SU-DHL-6 (cell line): Measurements from ENCODE around the gene CCDC13.

Source experiments
- H2AFZ ChIP-seq: fragments of 200-600 bp; sonication (generic); 2 replicates; pipeline ENCODE4 v1.6.1; 2014; ENCODE audit warnings: low read depth, mild to moderate bottlenecking, moderate library complexity, mixed read lengths, antibody characterized with exemption, low read length; ENCODE audit not compliant: severe bottlenecking
- H3F3A ChIP-seq: fragments of 200-600 bp; shearing (Covaris generic); 2 replicates; pipeline ENCODE4 v1.6.0; 2016; ENCODE audit warnings: antibody characterized with exemption, mild to moderate bottlenecking; ENCODE audit not compliant: insufficient read depth
- H3K27ac ChIP-seq: fragments of 200-600 bp; sonication (generic); 2 replicates; pipeline ENCODE4 v1.5.1; 2016; ENCODE audit warnings: low read depth, mild to moderate bottlenecking, low read length, moderate library complexity, mixed read lengths
- H3K27me3 ChIP-seq: fragments of 200-600 bp; sonication (generic), shearing (Covaris generic); 2 replicates; pipeline ENCODE4 v1.6.0; 2014; ENCODE audit warnings: mild to moderate bottlenecking, low read length
- H3K36me3 ChIP-seq: fragments of 200-600 bp; sonication (generic); 2 replicates; pipeline ENCODE4 v1.6.1; 2014; ENCODE audit warnings: mild to moderate bottlenecking, low read length, mixed read lengths
- H3K4me2 ChIP-seq: fragments of 300-600, 200-600 bp; shearing (Covaris generic), sonication (generic); 2 replicates; pipeline ENCODE4 v1.6.0; 2014; ENCODE audit warnings: low read length, low read depth, mild to moderate bottlenecking; ENCODE audit not compliant: poor library complexity, severe bottlenecking
- H3K4me3 ChIP-seq: fragments of 200-600 bp; sonication (generic); 2 replicates; pipeline ENCODE4 v1.5.1; 2014; ENCODE audit warnings: antibody characterized with exemption, low read length, mild to moderate bottlenecking, mixed read lengths; ENCODE audit not compliant: insufficient read depth, poor library complexity, severe bottlenecking
- H3K79me2 ChIP-seq: fragments of 200-600 bp; sonication (generic); 2 replicates; pipeline ENCODE4 v1.6.1; 2014; ENCODE audit warnings: mild to moderate bottlenecking, low read length, moderate library complexity; ENCODE audit not compliant: insufficient read depth
- H3K9ac ChIP-seq: fragments of 200-600 bp; sonication (generic); 2 replicates; pipeline ENCODE4 v1.7.0; 2014; ENCODE audit warnings: mild to moderate bottlenecking, low read length
- H3K9me2 ChIP-seq: fragments of 200-600 bp; sonication (generic); replicated peaks from 2 replicates; pipeline ENCODE4 v1.6.1; 2014; ENCODE audit warnings: low read length; ENCODE audit not compliant: insufficient read depth
- H3K9me3 ChIP-seq: fragments of 200-600 bp; sonication (generic); 2 replicates; pipeline ENCODE4 v1.6.1; 2014; ENCODE audit warnings: low read length, mixed read lengths; ENCODE audit not compliant: insufficient read depth
- H4K20me1 ChIP-seq: fragments of 200-600 bp; sonication (generic); 2 replicates; pipeline ENCODE4 v1.6.1; 2014; ENCODE audit warnings: low read depth, mild to moderate bottlenecking, antibody characterized with exemption, low read length, moderate library complexity, mixed read lengths
- CTCF ChIP-seq: fragments of 200-600 bp; sonication (generic); IDR thresholded peaks from one replicate; pipeline ENCODE4 v1.5.1; 2017; ENCODE audit warnings: antibody characterized with exemption, mild to moderate bottlenecking, low read length, moderate library complexity; ENCODE audit not compliant: insufficient read depth, poor library complexity, severe bottlenecking
- EZH2phosphoT487 ChIP-seq: fragments of 200-600 bp; sonication (generic), shearing (Covaris generic); conservative IDR thresholded peaks from 2 replicates; pipeline ENCODE4 v1.6.1; 2018; ENCODE audit warnings: mild to moderate bottlenecking, antibody characterized with exemption, low read length, moderate library complexity, mixed read lengths

Gene CCDC13

GRCh38 chr3:42730294-42730693 lies 42.8 kb downstream of the CCDC13 start:
- Histone ChIP-seq H3K27ac (no peak overlapping the region), H3K36me3 (no peaks in the 10 kb centered on the region), H3K4me2 (no peak overlapping the region), H3F3A (no peaks in the 10 kb centered on the region), H3K9me2 (no peaks in the 10 kb centered on the region), H3K9ac (no peak overlapping the region), H3K4me3 (no peak overlapping the region), H2AFZ (no peak overlapping the region), H3K79me2 (no peaks in the 10 kb centered on the region), H3K27me3 (no peaks in the 10 kb centered on the region), H3K9me3 (no peaks in the 10 kb centered on the region), H4K20me1 (no peaks in the 10 kb centered on the region)
- TF ChIP-seq EZH2phosphoT487: no peak
- TF ChIP-seq CTCF: no peak

GRCh38 chr3:42729404-42730145 lies 43.5 kb downstream of the CCDC13 start:
- Histone ChIP-seq H3K9ac (no peak overlapping the region), H2AFZ (no peak overlapping the region), H3K27ac (no peak overlapping the region), H3K36me3 (no peaks in the 10 kb centered on the region), H3K4me2 (no peak overlapping the region), H3F3A (no peaks in the 10 kb centered on the region), H3K27me3 (no peaks in the 10 kb centered on the region), H3K79me2 (no peaks in the 10 kb centered on the region), H3K9me2 (no peaks in the 10 kb centered on the region), H4K20me1 (no peaks in the 10 kb centered on the region), H3K4me3 (no peak overlapping the region), H3K9me3 (no peaks in the 10 kb centered on the region)
- TF ChIP-seq CTCF (no peak), EZH2phosphoT487 (no peak)

- Histone ChIP-seq H3K27ac (no peak overlapping the region), H3K9me2 (no peaks in the 10 kb centered on the region), H3K9ac (no peak overlapping the region), H3K4me2 (no peak overlapping the region), H3K27me3 (no peaks in the 10 kb centered on the region), H4K20me1 (no peaks in the 10 kb centered on the region), H3K36me3 (no peaks in the 10 kb centered on the region), H2AFZ (no peak overlapping the region), H3K9me3 (no peaks in the 10 kb centered on the region), H3K79me2 (no peaks in the 10 kb centered on the region), H3F3A (no peaks in the 10 kb centered on the region), H3K4me3 (no peak overlapping the region)
- TF ChIP-seq CTCF (no peak), EZH2phosphoT487 (no peak)
Measured at GRCh38 chr3:42728668-42729364, 44.2 kb downstream of the CCDC13 start.
